OCI-LY7 (cell line): Measurements from ENCODE around the gene GTF3C2. TPM values are rescaled to one million over a fixed set of nuclear protein-coding genes. Genes with fewer than 3 reads are reported as not detected.
A peak's percentile ranks its signal among the peaks of the same experiment; 100 is the strongest.

ENCODE experiments used
- BruUV-seq: library from RNA; stranded (reverse); fragments of 400-500 nt; replicated peaks from 2 replicates; lab custom pipeline; 2021; lab: Mats Ljungman, UMichigan
- CTCF ChIA-PET: fragments of 300-600 bp; sonication (Branson Sonifier 250); formaldehyde crosslinking; loops from one replicate; lab custom pipeline; 2022; ENCODE audit warnings: antibody characterized with exemption; ENCODE audit not compliant: unreplicated experiment; lab: Charles Lee
- POLR2A ChIA-PET: fragments of 300-600 bp; sonication (Branson Sonifier 250); formaldehyde crosslinking; loops from one replicate; lab custom pipeline; 2022; ENCODE audit warnings: antibody characterized with exemption; lab: Charles Lee
- DNase-seq: peaks from one replicate; pipeline ENCODE4 v3.0.0-alpha.2; 2015; ENCODE audit warnings: low spot score
- H2AFZ ChIP-seq: fragments of 200-600 bp; sonication (generic), shearing (Covaris generic); 2 replicates; pipeline ENCODE4 v1.6.1; 2014; ENCODE audit warnings: mild to moderate bottlenecking, antibody characterized with exemption, low read length, moderate library complexity
- H3K27ac ChIP-seq: fragments of 200-600 bp; sonication (generic); 2 replicates; pipeline ENCODE4 v1.5.1; 2014; ENCODE audit warnings: mixed run types, low read depth, mild to moderate bottlenecking, moderate library complexity, low read length, inconsistent platforms; ENCODE audit not compliant: poor library complexity, severe bottlenecking
- H3K36me3 ChIP-seq: fragments of 200-600 bp; sonication (generic); 2 replicates; pipeline ENCODE4 v1.6.1; 2014; ENCODE audit warnings: mild to moderate bottlenecking, antibody characterized with exemption, low read length, moderate library complexity, mixed read lengths; ENCODE audit not compliant: insufficient read depth
- H3K4me1 ChIP-seq: fragments of 200-600 bp; sonication (generic); 2 replicates; pipeline ENCODE4 v1.5.1; 2014; ENCODE audit warnings: mild to moderate bottlenecking, low read length; ENCODE audit not compliant: insufficient read depth, poor library complexity, severe bottlenecking
- H3K4me2 ChIP-seq: fragments of 200-600 bp; sonication (generic); 2 replicates; pipeline ENCODE4 v1.6.1; 2014; ENCODE audit warnings: mild to moderate bottlenecking, low read length
- H3K4me3 ChIP-seq: fragments of 200-600 bp; sonication (generic); 2 replicates; pipeline ENCODE4 v1.5.1; 2014; ENCODE audit warnings: mild to moderate bottlenecking, low read depth, low read length; ENCODE audit not compliant: poor library complexity, severe bottlenecking
- H3K79me2 ChIP-seq: fragments of 200-600 bp; sonication (generic); 2 replicates; pipeline ENCODE4 v1.6.1; 2016; ENCODE audit warnings: low read depth, mild to moderate bottlenecking, low read length, moderate library complexity, mixed read lengths; ENCODE audit not compliant: insufficient read depth
- H3K9me2 ChIP-seq: fragments of 200-600 bp; sonication (generic); 2 replicates; pipeline ENCODE4 v1.6.1; 2016; ENCODE audit warnings: mild to moderate bottlenecking, low read length, mixed read lengths; ENCODE audit not compliant: insufficient read depth
- H3K9me3 ChIP-seq: fragments of 200-600 bp; sonication (generic); 2 replicates; pipeline ENCODE4 v1.6.1; 2014; ENCODE audit warnings: mild to moderate bottlenecking, mixed run types, low read length, mixed read lengths
- H4K20me1 ChIP-seq: fragments of 200-600 bp; sonication (generic); 2 replicates; pipeline ENCODE4 v1.6.1; 2014; ENCODE audit warnings: mild to moderate bottlenecking, antibody characterized with exemption, low read length, moderate library complexity, mixed read lengths; ENCODE audit not compliant: insufficient read depth
- CTCF ChIP-seq: fragments of 200-600 bp; sonication (generic); conservative IDR thresholded peaks from 2 replicates; pipeline ENCODE4 v1.5.1; 2014; ENCODE audit warnings: mild to moderate bottlenecking, antibody characterized with exemption, low read length, moderate library complexity, mixed read lengths
- EZH2phosphoT487 ChIP-seq: fragments of 200-600 bp; sonication (generic); IDR thresholded peaks from 2 replicates; pipeline ENCODE4 v1.6.1; 2018; ENCODE audit warnings: low read depth, borderline replicate concordance, mild to moderate bottlenecking, mixed run types, antibody characterized with exemption, low read length, moderate library complexity, mixed read lengths
- intact Hi-C: fragments of 100-400 bp; cut with micrococcal nuclease; formaldehyde crosslinking; loops from one replicate; pipeline ENCODE4 v1.10.0; 2022; ENCODE audit not compliant: unreplicated experiment
- total RNA-seq, 2 experiments: library from RNA; depleted of rRNA in 1 of 2; stranded (reverse); fragments of >200 nt in 1 of 2; shearing (Covaris generic) in 1 of 2; gene quantifications; 2 replicates each; pipeline ENCODE4 v1.2.3, GENCODE V29; 2014 to 2022

GTF3C2 gene
- total RNA-seq, 2 experiments from 2014 or later, result 54.2 to 70.3 TPM

- no peaks in the 10 kb centered on the region for H4K20me1 ChIP-seq
- DNase-seq, result no peak
- intact Hi-C loops, result no loop called here
- H3K79me2 ChIP-seq, result peaks cover 13% of the 10 kb centered on the region; the same call in 1 of the 2 replicates
- TF ChIP-seq CTCF, result no peak
- no peak for TF ChIP-seq EZH2phosphoT487
- H3K36me3 ChIP-seq, result peaks cover 92% of the 10 kb centered on the region
- BruUV-seq, result TSS peak; percentile 95
- no peak overlapping the region for H2AFZ ChIP-seq
- H3K4me1 ChIP-seq, result peaks cover 19% of the 10 kb centered on the region
- H3K4me3 ChIP-seq, result no peak overlapping the region
- H3K4me2 ChIP-seq, result no peak overlapping the region
- ChIA-PET CTCF (no interaction called here), POLR2A (no interaction called here)
- no peaks in the 10 kb centered on the region for H3K9me3 ChIP-seq
- no peaks in the 10 kb centered on the region for H3K9me2 ChIP-seq
- peak overlapping the region; percentile 52 for H3K27ac ChIP-seq
These were observed 25.1 kb upstream of the GTF3C2 start for GRCh38 chr2:27381577-27382181.

GRCh38 chr2:27380626-27381545 is 24.3 kb upstream of the GTF3C2 start, which contains the start of gene ZNF513:
Gene ZNF513 (minus strand): TSS chr2:27380734. CDS start chr2:27380526, 208 bp downstream.
- Histone ChIP-seq H3K4me1 (peaks cover 19% of the 10 kb centered on the region), H3K79me2 (peaks cover 11% of the 10 kb centered on the region; the same call in 1 of the 2 replicates), H4K20me1 (no peaks in the 10 kb centered on the region), H3K36me3 (peaks cover 93% of the 10 kb centered on the region), H3K9me3 (no peaks in the 10 kb centered on the region), H3K27ac (peak within 1 kb of the TSS; percentile 72), H3K4me2 (peak within 1 kb of the TSS; percentile 98), H3K9me2 (no peaks in the 10 kb centered on the region), H3K4me3 (peak within 1 kb of the TSS; percentile 86), H2AFZ (peak within 1 kb of the TSS; percentile 30; the same call in 1 of the 2 replicates)
- no TSS peak for BruUV-seq
- intact Hi-C loops, result no loop called here
- TF ChIP-seq EZH2phosphoT487 (no peak), CTCF (no peak)
- POLR2A ChIA-PET, result interaction anchor here (1.2 to 2.3 kb wide), 3 partner anchors 10 to 57 kb away, joined by 3 to 18 read pairs (median 4); partner anchors contain the start of genes MPV17 and SNX17
- DNase-seq, result peak; percentile 93
- CTCF ChIA-PET, result no interaction called here
